GM19035 (cell line): ENCODE data around the gene MGAT5.

Source experiments
- ATAC-seq: cut with Tn5 transposase; IDR thresholded peaks from one replicate; pipeline ENCODE4 v1.9.1; 2021; ENCODE audit not compliant: unreplicated experiment

MGAT5 gene

DNA sequence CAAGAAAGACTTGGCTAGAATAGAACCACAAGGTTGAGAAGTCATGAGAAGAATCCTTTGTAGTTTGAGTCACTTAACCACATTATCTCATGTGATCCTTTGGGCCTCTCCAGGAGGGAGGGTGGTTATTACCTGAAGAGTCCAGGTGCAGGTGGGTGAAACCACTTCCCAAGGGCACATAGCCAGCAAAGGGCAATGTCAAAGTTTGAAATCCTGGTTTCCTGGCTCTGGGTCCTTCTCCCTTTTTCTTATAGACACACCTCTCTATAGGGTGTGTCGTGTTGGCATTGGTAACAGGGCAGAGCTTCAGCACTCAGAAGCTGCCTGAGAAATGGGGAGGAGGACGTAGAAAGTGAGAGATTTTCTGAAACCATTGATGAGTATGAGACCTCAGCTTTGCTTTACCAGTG is 137.9 kb downstream of the MGAT5 start:
- peak; percentile 89 for ATAC-seq

DNA sequence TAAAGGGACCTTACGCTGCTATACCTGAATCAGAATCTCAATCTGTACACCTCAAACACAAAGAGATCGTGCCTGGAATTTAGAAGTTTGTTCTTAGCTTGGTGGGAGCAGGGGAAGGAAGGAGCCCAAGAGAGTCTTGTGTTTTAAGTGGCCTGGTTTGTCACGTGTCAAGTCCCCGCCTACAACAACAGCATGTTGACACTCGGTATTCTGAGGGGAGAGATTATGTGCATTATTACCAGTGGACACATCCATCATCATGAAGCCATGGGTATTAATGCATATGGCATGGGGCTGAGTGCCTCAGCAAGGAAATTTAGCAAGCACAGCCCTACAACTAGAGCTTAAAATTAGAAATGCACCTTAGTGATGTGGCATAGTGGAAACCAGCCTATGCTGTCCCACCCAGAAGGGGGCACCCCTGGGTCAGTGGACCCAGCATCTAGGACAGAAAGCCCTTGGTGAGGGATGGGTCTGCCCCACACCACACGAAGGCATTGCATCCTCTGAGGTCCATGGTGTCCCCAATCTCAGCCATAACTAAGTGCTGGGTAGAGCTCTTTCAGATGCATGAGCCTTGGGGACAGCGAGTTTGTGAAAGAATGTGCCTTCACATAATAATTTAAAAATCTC is 138.7 kb downstream of the MGAT5 start:
- ATAC-seq = no peak

DNA sequence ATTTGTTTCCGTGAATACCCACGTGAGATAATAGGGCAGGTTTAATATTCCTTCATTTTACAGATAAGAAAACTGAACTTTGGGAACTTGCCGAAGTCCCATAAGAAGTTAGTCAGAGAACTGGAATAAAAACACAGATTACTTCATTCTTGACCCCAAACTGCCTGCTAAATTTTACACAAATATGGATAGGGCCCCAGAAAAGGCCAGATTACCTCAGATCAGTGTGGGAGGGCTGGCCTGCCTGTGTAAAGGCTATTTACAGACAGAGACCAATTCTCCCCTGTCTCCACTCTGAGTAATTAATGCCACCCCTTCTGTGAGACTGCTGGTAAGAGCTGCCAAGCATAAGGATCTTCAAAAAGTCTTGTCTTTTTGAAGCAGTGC is 139.2 kb downstream of the MGAT5 start:
- no peak for ATAC-seq

DNA sequence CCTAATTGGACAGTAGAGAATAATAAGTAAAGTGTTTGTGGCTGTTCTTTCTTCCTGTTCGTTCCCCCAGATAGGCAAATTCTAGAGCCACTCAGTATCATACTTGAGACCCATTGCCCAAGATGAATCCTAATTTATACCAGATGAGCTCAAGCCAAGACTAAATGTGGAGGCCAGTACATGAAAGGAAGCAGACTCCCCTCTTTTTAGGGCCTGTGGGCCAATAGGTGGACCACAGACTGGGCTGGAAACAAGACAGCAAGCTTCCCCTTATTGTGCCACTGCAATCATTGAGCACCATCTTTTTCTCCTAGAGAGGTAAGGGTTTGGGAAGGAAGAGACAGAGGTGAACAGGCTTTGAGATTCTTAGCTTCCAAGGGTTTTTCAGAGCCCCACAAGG is 141.9 kb downstream of the MGAT5 start:
- ATAC-seq = no peak

DNA sequence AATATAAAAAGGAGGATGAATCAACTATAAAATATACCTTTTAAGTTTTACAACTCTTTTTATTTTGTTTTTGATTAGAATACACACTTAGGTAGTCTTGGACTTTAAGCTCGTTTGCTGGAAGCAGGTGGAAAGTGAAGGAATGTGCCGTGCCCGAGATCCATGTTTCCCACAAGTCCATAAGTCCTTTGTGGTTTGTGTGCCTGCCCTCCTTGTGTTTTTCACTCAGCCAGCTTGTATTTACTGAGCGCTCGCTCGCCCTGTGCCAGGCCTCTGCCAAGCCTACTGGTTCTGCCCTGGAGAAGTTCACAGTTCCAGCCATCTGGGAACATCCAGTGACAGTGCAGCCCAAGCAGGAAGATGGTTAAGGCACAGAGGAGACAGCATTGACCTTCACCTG is 142.6 kb downstream of the MGAT5 start:
- ATAC-seq = no peak

DNA sequence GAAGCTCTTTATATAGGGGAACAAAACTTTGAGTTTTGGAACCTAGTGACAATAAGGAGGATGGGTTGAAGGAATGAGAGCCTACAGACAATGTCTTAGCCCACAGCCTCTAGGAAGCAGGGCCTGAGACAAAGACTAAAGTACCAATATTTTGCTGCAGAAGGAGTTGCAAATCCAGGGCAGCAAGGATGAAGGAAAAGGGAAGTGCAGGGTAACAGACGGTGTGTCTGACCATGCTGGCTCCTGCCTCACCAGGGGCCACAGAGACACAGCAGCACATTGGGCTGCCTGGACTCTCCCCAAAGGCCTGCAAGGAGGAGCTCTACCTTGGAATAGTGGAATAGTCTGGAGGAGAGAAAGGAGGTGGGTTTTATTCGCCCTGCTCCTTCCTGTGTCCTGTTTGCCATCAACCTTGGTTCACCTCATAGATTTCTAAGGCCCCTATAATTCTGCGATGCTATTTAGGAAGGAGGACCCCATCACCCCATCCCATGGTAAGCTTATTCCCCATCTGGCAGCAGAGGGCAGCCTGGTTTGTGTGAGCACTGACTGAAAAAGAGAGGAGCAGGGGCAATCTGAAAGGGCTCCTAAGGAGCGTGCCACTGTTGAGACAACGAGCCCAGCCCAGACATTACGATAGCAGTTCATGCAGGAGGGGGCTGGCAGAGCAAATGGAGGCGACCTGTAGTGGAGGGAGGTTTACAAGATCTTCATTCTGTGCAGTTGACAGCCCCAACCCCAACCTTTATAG is 143.4 kb downstream of the MGAT5 start:
- no peak for ATAC-seq

DNA sequence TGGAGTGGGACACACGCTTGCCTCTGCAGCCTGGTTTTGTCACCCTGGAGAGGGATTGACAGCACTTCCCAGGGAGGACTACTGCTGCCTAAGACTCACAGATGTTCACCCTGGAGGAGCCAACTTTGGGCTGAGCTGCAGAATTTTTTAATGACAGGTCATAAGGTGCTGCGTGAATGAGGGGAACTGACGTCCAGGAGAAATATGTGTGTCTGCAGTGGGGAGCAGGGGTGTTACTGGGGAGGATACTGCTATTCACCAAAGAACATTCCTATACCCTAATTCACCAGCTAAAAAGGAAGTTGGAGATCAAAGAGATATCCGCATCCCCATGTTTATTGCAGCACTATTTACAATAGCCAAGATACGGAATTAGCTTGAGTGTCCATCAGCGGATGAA is 144.4 kb downstream of the MGAT5 start:
- ATAC-seq = no peak

DNA sequence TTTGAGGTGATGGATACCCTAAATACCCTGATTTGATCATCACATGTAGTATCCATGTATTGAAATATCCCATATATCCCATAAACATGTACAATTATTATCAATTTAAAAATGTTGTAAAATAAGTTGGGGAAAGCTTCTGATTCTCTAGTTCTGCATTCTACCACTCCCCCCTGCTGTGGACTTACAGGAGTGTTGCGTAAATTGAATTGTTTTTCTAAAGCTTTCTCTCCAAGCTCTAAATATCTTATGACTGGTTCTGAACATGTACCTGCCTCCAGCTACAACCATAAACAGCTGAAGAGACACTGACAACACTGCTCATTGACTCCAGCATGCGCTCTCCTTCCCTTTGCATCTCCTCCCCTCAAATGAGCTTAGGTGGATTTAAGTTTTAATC is 145.2 kb downstream of the MGAT5 start:
- ATAC-seq = no peak

DNA sequence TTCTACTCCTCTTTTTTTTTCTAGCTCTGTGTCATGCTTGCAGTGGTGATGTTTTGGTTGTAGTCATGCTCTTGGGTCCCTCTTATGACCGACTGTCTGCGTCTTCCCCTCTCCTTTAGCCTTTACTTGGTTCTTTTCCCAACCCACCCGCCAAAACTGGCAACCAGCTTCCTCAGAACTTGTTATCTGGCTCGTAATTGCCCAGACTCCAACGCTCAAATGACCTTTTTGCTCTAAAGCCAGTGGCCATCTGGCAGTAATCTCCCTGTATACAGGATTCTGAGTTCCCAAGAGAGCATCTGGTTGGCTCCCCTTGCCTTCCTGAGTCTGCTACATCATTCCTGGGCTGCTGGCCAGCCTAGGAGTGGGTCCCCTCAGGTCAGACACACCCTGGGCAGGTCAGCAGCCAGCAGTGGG is 147.2 kb downstream of the MGAT5 start:
- ATAC-seq = no peak

DNA sequence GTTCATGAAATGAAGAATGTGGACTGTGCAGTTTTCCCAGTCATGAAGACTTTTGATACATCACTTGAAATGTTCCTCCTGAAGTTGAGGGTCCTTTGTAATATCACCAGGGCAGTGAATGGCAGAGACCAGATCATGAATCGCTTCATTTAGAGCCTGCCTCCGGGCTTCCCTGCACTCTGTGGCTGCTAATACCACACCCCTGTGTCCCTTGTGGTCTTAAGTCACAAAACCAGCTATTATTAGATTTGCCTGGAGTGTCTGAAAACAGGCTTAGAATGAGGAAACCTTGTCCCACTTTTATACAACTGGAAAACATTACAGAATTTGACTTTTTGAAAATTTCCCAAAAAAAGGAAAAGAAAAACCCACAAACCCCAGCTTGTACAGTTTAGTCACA is 147.9 kb downstream of the MGAT5 start:
- no peak for ATAC-seq

DNA sequence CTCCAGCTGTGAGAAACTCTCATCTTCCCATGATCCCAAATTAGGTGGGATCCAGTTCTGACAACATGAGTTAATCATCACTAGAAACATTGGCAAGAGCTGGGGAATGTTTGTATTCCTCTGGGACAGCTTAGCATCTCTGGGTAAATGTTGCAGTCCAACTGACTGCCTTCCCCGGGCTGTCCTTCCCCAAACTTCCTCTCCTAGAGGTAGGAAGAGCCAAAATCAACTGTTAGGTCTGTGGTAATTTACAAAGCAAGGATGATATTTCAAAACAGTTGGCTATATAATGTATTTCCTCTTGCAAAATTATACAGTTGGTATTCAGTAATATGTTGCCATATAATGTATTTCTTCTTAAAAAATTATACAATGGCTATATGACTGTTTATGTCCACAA is 148.5 kb downstream of the MGAT5 start:
- ATAC-seq = no peak

DNA sequence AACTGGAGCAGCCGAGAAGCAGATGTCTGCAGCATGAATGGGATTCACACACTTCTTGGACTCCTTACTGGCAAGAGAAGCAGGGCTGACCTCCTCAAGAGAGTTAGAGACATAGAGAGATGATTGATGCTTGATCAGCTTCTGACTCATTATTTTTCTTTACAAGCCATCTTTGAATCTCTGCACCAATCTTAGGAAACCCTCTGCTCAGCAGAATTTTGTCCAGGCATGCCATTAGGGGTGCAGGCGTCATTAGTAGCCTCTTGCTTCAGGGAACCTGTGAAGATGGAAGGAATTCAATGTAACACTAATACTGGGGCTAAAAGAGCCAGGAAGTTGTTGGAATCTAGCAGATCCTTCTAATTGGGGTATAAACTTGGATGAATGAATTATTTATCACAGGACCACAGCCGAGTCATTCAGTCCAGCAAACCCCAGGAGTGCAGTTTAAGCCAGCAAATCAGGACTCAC is 151.8 kb downstream of the MGAT5 start:
- no peak for ATAC-seq

DNA sequence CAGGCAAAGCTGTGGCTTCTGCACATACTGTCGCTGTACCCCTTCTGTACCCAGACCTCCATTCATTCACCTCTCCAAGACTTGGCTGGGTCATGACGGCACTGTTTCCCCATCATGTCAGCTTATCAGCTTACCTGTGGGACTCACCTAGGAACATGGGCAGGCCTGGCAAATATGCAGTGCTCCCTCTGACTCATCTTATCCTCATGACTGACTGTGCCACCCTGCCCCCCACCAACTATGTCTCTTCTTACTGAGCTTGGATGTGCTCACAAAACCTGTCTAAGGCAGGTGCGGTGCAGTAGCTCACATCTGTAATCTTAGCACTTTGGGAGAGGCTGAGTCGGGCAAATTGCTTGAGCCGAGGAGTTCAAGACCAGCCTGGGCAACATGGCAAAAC is 152.4 kb downstream of the MGAT5 start:
- ATAC-seq = no peak

DNA sequence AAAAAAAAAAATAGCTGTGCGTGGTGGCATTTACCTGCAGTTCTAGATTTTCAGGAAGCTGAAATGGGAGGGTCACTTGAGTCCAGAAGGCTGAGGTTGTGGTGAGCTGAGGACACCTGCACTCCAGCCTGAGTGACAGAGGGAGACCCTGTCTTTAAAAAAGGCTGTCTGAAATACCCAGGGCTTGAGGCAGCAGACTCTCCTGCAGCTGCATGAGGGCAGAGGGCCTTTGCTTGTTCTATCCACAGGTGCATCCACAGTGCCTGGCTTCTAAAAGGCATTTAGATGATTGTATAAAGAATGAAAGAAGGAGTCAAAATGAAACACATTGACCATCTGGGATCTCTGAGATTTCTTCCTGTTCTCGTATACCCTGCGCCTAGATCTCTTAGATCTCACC is 152.9 kb downstream of the MGAT5 start:
- no peak for ATAC-seq

DNA sequence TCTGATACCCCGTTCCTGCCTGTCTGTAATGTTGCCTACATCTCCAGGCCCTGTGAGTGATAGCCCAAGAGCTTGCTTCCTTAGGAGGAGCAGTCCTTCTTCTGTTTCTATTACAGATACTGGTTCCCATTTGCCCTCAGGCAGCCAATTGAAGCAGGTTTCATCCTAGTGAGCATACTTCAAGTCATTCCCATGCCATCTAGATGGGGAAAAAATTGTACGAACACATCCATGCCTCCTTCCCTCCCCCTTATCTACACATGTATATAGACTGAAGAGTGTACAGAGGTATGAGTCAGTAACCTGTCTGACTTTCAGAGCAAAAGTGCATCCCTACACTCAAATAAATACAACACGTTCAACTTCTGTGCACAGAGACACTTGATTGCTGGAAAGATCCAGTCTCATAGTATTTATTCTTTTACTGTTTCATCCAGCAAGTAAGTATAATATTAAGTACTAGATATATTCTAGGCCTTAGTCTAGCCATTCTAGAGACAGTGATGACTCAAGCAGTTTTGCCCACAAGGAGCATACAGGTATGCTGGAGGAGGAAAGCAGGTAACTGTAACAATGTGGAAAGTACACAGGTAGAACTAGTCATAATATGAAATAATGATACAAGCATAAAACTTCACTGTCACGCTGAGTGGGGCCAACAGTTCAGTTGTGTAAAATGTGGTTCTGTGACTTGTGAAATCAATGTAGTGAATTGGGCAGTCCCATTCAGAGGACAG is 153.4 kb downstream of the MGAT5 start:
- no peak for ATAC-seq

DNA sequence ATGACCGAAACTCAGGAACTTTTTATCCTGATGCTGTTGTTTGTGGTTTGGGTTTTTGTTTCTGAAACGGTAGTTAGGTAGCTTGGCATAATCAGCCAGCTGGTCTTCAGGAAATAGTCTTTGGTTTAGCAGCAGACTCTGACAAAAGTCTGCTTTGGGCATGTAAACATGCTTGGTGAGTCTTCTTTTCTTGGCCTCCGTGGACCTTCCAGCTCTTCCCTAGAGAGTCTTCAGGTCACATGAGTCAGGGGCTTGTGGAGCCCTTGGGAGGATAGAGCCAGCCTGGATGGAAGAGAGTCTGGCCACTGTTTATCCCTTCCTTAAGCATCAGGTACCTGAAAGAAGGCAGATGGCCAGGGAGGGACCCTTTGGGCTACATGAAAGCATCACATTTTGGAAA is 154.5 kb downstream of the MGAT5 start:
- no peak for ATAC-seq

DNA sequence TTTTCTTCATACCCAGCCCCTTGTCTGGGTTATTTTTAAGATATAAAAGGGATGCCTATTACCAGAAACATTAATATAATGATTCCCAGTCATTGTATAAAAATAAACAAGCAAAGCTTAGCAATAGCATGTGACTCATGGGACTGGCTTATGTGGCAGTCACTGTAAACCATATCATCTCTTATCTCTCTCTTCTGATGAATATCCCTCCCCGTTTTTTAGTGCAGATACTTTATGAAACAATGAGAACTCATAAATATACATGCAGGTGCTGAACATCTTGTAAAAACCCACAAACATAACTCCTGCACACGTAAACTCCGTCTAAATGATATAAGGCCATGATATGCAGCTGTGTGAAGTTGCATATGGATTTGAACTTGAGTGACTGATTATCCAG is 154.9 kb downstream of the MGAT5 start:
- ATAC-seq = no peak

DNA sequence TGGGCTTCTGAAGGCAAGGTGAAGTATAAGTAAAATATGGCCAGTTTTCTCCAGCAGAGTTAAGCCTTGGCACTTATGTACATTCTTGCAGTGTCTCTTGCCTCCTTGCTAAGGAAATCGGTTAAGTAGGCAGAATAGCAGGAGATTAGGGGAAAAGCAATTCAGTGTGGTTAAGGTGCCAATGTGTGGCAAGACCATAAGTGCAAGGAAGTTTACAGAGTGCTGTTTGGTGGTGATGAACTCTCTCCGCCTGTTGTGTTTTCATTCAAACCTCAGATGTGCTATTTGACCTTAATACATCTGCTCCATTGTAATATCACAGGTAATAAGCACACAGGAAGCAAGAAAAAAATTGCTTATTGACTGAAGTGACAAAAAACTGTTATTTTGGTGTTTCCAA is 156.1 kb downstream of the MGAT5 start:
- ATAC-seq = no peak

DNA sequence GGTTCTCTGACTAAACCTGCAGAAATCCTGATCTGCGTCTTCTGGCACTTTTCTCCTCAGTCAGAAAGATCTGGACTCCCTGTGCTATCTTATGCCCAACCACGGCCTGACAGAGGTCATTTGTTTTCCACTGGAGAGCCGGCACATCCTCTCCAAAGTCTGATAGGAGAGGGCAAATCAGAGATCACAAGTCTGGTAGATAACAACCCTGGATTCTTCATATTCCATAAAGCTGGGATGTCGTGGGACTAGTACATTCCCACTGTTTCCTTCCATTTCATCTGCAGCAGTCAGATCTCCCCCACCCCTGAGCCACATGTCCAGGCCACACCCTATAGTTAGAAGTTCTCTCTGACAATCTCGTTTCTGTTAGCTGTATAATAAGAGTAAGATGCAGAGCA is 157.0 kb downstream of the MGAT5 start:
- no peak for ATAC-seq

DNA sequence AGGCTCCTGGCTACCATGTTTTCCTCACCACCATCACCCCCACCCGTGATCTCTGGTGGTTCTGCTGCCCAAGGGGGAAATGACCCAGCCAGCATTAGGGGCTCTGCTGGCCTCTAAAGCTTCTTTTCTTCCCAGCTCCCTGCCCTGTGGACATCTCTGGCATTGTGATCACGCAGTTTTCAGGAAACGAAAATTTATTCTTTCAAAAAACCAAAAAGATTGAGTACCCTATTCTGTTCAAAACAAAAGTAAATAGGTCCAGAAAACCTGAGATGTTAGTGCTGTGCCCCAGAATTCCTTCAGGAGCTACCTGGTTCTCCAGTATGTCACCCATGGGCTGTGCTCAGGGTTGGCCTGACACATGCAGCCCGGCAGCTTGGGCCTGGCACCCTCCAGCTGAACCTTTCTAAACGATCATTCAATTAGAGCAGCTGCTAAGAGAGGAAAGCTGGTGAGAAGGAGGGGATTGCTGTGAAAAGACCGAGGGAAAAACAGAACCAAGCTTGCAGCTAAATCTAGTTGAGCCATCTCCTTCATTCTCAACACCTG is 157.5 kb downstream of the MGAT5 start:
- ATAC-seq = no peak

DNA sequence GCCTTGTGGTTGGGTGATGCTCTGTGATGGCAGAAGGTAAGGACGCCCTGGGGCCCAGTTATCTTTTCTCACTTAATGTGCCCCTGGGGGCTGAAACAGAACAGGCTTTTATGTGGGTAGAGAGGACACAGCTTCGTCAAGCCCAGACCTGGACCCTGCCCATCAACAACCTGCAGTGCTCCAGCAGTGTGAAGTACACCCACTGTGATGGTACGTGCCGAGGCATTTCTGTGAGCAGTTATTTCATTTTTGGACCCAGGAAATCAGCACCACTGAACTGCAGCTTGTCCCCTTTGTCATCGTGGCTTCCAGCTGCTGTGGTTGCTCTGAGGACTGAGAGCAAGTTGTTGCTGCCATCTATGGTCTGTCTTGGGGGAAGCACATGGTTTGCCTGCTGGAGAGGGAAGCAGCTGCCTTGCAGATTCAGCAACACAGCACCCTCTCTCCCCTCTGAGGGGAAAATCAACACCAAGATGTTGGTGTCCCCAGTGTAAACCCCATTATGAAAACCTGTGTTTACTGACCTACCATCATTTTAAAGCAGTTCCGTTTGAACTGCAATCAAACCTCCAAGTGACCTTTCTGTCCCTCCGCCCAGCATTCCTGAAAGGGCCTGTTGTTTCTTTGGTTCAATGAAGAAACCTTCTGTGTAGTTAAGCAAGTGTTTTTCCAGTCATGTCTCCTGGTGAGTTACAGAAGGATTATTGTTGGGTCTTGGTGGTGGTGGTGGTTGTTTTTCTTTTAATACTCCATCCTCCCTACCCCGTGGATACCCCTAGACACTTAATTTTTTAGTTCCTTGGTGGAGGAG is 158.2 kb downstream of the MGAT5 start:
- ATAC-seq = peak; percentile 99
